ENCODE measurements around the gene PRKCZ.

DNA sequence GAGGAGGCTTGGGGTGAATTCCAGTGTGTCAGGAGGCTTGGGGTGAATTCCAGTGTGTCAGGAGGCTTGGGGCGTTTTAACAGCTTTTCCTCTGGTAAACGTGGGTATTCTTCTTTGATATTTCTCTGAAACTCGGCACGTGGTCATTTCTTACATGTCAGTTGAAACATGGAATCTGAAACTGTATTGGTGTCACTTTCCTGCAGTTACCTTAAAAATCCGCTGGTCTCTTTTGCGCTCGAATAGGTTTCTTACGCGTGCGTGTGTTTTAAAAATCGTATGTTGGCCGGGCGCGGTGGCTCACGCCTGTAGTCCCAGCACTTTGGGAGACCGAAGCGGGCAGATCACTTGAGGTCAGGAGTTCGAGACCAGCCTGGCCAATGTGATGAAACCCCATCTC lies 33.5 kb downstream of the PRKCZ start:
- TF ChIP-seq, protein P1, sequence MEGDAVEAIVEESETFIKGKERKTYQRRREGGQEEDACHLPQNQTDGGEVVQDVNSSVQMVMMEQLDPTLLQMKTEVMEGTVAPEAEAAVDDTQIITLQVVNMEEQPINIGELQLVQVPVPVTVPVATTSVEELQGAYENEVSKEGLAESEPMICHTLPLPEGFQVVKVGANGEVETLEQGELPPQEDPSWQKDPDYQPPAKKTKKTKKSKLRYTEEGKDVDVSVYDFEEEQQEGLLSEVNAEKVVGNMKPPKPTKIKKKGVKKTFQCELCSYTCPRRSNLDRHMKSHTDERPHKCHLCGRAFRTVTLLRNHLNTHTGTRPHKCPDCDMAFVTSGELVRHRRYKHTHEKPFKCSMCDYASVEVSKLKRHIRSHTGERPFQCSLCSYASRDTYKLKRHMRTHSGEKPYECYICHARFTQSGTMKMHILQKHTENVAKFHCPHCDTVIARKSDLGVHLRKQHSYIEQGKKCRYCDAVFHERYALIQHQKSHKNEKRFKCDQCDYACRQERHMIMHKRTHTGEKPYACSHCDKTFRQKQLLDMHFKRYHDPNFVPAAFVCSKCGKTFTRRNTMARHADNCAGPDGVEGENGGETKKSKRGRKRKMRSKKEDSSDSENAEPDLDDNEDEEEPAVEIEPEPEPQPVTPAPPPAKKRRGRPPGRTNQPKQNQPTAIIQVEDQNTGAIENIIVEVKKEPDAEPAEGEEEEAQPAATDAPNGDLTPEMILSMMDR (conservative IDR thresholded peaks at IDR 0.05; ENCODE audit: low read depth, low read length) = no peak
- TF ChIP-seq EZH2 (IDR thresholded peaks at IDR 0.05; ENCODE audit: borderline replicate concordance, low read depth, low read length, poor library complexity, severe bottlenecking) = no peak
